ENCODE results near the gene PDZK1IP1.

GRCh38 chr1:47229886-47230691, 40.3 kb upstream of the PDZK1IP1 start:
- TF ChIP-seq TAF1 (conservative IDR thresholded peaks at IDR 0.05): no peak
- no peak for TF ChIP-seq CTCF (IDR thresholded peaks at IDR 0.05; ENCODE audit: low read depth, low read length, missing input control)
- no peak for TF ChIP-seq MAX (IDR thresholded peaks at IDR 0.05)
